WTC11 (cell line): ENCODE measurements around the gene OR2V1. TPM values are rescaled to one million over a fixed set of nuclear protein-coding genes. Genes with fewer than 3 reads are reported as not detected.

Source experiments
- ATAC-seq: fragments of 200-7000 bp; cut with Tn5 transposase; 2 replicates; pipeline ENCODE4 v1.10.0; 2021; ENCODE audit warnings: mild to moderate bottlenecking, moderate library complexity
- CTCF ChIA-PET: fragments of 300-600 bp; sonication (Branson Sonifier 250); formaldehyde crosslinking; loops from one replicate; lab custom pipeline; 2021; ENCODE audit warnings: antibody characterized with exemption; lab: Charles Lee
- POLR2A ChIA-PET: fragments of 350-600 bp; sonication (Branson Sonifier 250); formaldehyde crosslinking; loops from one replicate; lab custom pipeline; 2021; ENCODE audit warnings: antibody characterized with exemption; lab: Charles Lee
- DNase-seq: peaks from one replicate; pipeline ENCODE4 v3.0.0; 2021; ENCODE audit warnings: low spot score
- H3K27ac Mint-ChIP-seq: 2 replicates; pipeline ENCODE4 v1.8.0; 2021; ENCODE audit warnings: mixed read lengths
- H3K27me3 Mint-ChIP-seq: 2 replicates; pipeline ENCODE4 v1.8.0; 2021; ENCODE audit warnings: low read depth, mild to moderate bottlenecking, moderate library complexity, mixed read lengths
- H3K36me3 Mint-ChIP-seq: 2 replicates; pipeline ENCODE4 v1.8.0; 2021; ENCODE audit warnings: mixed read lengths
- H3K4me1 Mint-ChIP-seq: 2 replicates; pipeline ENCODE4 v1.8.0; 2022; ENCODE audit warnings: mixed read lengths
- H3K4me3 Mint-ChIP-seq: 2 replicates; pipeline ENCODE4 v1.8.0; 2021; ENCODE audit warnings: mild to moderate bottlenecking, moderate library complexity, mixed read lengths
- H3K9me3 Mint-ChIP-seq: 2 replicates; pipeline ENCODE4 v1.8.0; 2021; ENCODE audit warnings: mixed read lengths
- ATF1 ChIP-seq: sonication (generic); formaldehyde crosslinking; IDR thresholded peaks from 2 replicates; pipeline ENCODE4 v1.8.1; 2023; ENCODE audit warnings: mild to moderate bottlenecking, moderate library complexity, missing genetic modification reagents
- ESRRA ChIP-seq: sonication (generic); formaldehyde crosslinking; IDR thresholded peaks from 2 replicates; pipeline ENCODE4 v1.8.1; 2022; ENCODE audit warnings: mild to moderate bottlenecking, missing genetic modification reagents, borderline replicate concordance
- ETV6 ChIP-seq: sonication (generic); formaldehyde crosslinking; IDR thresholded peaks from 2 replicates; pipeline ENCODE4 v1.8.1; 2022; ENCODE audit warnings: mild to moderate bottlenecking, missing genetic modification reagents
- FOXK1 ChIP-seq: sonication (generic); formaldehyde crosslinking; IDR thresholded peaks from 2 replicates; pipeline ENCODE4 v1.8.0; 2022; ENCODE audit warnings: mild to moderate bottlenecking, moderate library complexity, missing genetic modification reagents
- FOXP1 ChIP-seq: sonication (generic); formaldehyde crosslinking; IDR thresholded peaks from 2 replicates; pipeline ENCODE4 v1.8.0; 2022; ENCODE audit warnings: missing genetic modification reagents, mild to moderate bottlenecking, moderate library complexity, borderline replicate concordance
- JAZF1 ChIP-seq: fragments of 250-450 bp; sonication (Bioruptor Pico); IDR thresholded peaks from 2 replicates; pipeline ENCODE4 v1.9.0; 2021; ENCODE audit warnings: moderate library complexity, mild to moderate bottlenecking, inconsistent platforms
- NR3C1 ChIP-seq: sonication (generic); formaldehyde crosslinking; conservative IDR thresholded peaks from 2 replicates; pipeline ENCODE4 v1.8.1; 2023; ENCODE audit warnings: low read depth, mild to moderate bottlenecking, missing genetic modification reagents
- SMAD4 ChIP-seq: sonication (generic); formaldehyde crosslinking; IDR thresholded peaks from 2 replicates; pipeline ENCODE4 v1.8.0; 2022; ENCODE audit warnings: mild to moderate bottlenecking, missing genetic modification reagents
- SOX15 ChIP-seq: fragments of 250-450 bp; sonication (Bioruptor Pico); IDR thresholded peaks from 2 replicates; pipeline ENCODE4 v1.9.0; 2021; ENCODE audit warnings: mild to moderate bottlenecking
- SP1 ChIP-seq: sonication (generic); formaldehyde crosslinking; conservative IDR thresholded peaks from 2 replicates; pipeline ENCODE4 v1.8.1; 2022; ENCODE audit warnings: missing genetic modification reagents
- TCF7 ChIP-seq: sonication (generic); formaldehyde crosslinking; IDR thresholded peaks from 2 replicates; pipeline ENCODE4 v1.8.0; 2022; ENCODE audit warnings: mild to moderate bottlenecking, low read depth, missing genetic modification reagents, moderate library complexity
- TEAD1 ChIP-seq: sonication (generic); formaldehyde crosslinking; IDR thresholded peaks from 2 replicates; pipeline ENCODE4 v1.8.0; 2022; ENCODE audit warnings: mild to moderate bottlenecking, missing genetic modification reagents
- ZBTB21 ChIP-seq: sonication (generic); formaldehyde crosslinking; IDR thresholded peaks from 2 replicates; pipeline ENCODE4 v1.8.1; 2023; ENCODE audit warnings: mild to moderate bottlenecking, missing genetic modification reagents, borderline replicate concordance
- ZNF423 ChIP-seq: fragments of 250-450 bp; sonication (Bioruptor Pico); IDR thresholded peaks from 2 replicates; pipeline ENCODE4 v2.1.2; 2022; ENCODE audit warnings: mild to moderate bottlenecking, moderate library complexity
- ZNF671 ChIP-seq: fragments of 250-450 bp; sonication (Bioruptor Pico); IDR thresholded peaks from 2 replicates; pipeline ENCODE4 v1.8.0; 2021; ENCODE audit warnings: mild to moderate bottlenecking
- total RNA-seq: library from RNA; stranded (reverse); gene quantifications from 3 replicates; pipeline ENCODE4 v1.2.3, GENCODE V29; 2021
- TF ChIP-seq, protein P1 (sequence below): sonication (generic); formaldehyde crosslinking; IDR thresholded peaks from 2 replicates; pipeline ENCODE4 v1.8.1; 2023; ENCODE audit warnings: mild to moderate bottlenecking, missing genetic modification reagents, borderline replicate concordance
- TF ChIP-seq, protein P2 (sequence below): sonication (generic); formaldehyde crosslinking; IDR thresholded peaks from 2 replicates; pipeline ENCODE4 v1.8.0; 2022; ENCODE audit warnings: mild to moderate bottlenecking, missing genetic modification reagents
- TF ChIP-seq, protein P3 (sequence below): sonication (generic); formaldehyde crosslinking; IDR thresholded peaks from 2 replicates; pipeline ENCODE4 v1.8.0; 2022; ENCODE audit warnings: mild to moderate bottlenecking, missing genetic modification reagents
- TF ChIP-seq, protein P4 (sequence below): sonication (generic); formaldehyde crosslinking; IDR thresholded peaks from 2 replicates; pipeline ENCODE4 v1.8.1; 2023; ENCODE audit warnings: mild to moderate bottlenecking, moderate library complexity, missing genetic modification reagents
- TF ChIP-seq, protein P5 (sequence below): fragments of 250-450 bp; sonication (Bioruptor Pico); IDR thresholded peaks from 2 replicates; pipeline ENCODE4 v2.1.2; 2022; ENCODE audit warnings: mild to moderate bottlenecking, moderate library complexity
- TF ChIP-seq, protein P6 (sequence below): sonication (generic); formaldehyde crosslinking; IDR thresholded peaks from 2 replicates; pipeline ENCODE4 v1.8.1; 2022; ENCODE audit warnings: mild to moderate bottlenecking, missing genetic modification reagents, moderate library complexity, borderline replicate concordance

Gene OR2V1
- total RNA-seq, 1 experiment from 2014 or later: not detected

DNA sequence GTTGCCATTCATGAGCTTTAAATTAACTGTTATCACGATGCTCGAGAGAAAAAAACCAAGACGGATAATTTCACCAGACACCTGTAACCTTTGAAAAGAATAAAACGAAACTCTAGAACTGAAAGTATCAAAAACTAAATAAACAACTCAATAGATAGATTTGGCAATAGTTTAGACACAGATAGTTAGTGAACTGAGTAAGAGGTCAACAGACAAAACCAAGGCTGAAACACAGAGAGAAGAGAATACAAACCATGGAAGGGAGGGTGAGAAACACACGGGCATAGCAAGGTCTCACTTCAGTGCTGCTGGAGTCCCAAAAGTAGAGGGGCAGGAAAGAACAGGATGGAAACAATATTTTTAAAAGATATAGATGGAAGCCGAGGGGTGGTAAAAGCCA is 3.3 kb upstream of the OR2V1 start (continued):
- TF ChIP-seq, protein P1, sequence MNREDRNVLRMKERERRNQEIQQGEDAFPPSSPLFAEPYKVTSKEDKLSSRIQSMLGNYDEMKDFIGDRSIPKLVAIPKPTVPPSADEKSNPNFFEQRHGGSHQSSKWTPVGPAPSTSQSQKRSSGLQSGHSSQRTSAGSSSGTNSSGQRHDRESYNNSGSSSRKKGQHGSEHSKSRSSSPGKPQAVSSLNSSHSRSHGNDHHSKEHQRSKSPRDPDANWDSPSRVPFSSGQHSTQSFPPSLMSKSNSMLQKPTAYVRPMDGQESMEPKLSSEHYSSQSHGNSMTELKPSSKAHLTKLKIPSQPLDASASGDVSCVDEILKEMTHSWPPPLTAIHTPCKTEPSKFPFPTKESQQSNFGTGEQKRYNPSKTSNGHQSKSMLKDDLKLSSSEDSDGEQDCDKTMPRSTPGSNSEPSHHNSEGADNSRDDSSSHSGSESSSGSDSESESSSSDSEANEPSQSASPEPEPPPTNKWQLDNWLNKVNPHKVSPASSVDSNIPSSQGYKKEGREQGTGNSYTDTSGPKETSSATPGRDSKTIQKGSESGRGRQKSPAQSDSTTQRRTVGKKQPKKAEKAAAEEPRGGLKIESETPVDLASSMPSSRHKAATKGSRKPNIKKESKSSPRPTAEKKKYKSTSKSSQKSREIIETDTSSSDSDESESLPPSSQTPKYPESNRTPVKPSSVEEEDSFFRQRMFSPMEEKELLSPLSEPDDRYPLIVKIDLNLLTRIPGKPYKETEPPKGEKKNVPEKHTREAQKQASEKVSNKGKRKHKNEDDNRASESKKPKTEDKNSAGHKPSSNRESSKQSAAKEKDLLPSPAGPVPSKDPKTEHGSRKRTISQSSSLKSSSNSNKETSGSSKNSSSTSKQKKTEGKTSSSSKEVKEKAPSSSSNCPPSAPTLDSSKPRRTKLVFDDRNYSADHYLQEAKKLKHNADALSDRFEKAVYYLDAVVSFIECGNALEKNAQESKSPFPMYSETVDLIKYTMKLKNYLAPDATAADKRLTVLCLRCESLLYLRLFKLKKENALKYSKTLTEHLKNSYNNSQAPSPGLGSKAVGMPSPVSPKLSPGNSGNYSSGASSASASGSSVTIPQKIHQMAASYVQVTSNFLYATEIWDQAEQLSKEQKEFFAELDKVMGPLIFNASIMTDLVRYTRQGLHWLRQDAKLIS (CRISPR knock-in tag): no peak
- TF ChIP-seq ATF1 (CRISPR knock-in tag) (no peak), ZNF671 (no peak), SMAD4 (no peak), FOXK1 (CRISPR knock-in tag) (no peak), ZNF423 (CRISPR knock-in tag) (no peak), SP1 (CRISPR knock-in tag) (no peak)
- TF ChIP-seq, protein P2, sequence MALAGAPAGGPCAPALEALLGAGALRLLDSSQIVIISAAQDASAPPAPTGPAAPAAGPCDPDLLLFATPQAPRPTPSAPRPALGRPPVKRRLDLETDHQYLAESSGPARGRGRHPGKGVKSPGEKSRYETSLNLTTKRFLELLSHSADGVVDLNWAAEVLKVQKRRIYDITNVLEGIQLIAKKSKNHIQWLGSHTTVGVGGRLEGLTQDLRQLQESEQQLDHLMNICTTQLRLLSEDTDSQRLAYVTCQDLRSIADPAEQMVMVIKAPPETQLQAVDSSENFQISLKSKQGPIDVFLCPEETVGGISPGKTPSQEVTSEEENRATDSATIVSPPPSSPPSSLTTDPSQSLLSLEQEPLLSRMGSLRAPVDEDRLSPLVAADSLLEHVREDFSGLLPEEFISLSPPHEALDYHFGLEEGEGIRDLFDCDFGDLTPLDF (CRISPR knock-in tag): no peak
- TF ChIP-seq, all 79 proteins: peak for 0

DNA sequence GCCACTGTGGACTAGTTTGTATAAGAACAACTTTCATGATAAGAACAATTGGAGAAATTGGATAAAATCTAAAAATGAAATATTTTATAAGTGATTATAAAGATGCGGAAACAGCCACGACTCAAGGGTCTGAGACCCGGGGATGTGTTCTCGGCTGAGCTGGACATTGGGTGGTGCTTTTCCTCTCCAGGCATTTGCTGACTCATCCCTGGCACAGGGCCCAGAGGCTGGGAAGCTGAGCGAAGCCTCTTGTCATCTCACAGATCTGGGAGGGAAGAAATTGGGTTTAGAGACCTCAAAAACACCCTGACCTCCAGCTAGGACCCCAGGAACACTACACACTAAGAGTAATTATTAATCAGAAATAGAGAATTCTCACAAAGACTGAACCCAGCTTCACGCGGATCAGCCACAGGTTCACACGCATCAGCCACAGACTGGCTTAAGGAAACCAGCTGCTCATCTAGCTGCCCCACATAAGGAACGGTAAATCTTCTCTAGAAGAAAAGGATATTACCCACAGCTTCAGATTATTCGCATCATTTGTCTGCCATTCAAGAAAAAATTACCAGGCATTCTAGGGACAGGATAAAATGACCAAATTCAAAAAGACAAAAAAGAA is 2.8 kb upstream of the OR2V1 start:
- POLR2A ChIA-PET: no interaction called here
- TF ChIP-seq, protein P3, sequence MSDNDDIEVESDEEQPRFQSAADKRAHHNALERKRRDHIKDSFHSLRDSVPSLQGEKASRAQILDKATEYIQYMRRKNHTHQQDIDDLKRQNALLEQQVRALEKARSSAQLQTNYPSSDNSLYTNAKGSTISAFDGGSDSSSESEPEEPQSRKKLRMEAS (CRISPR knock-in tag): no peak
- TF ChIP-seq TCF7: no peak
- no peak for TF ChIP-seq ATF1 (CRISPR knock-in tag)
- TF ChIP-seq ZBTB21 (CRISPR knock-in tag): no peak
- TF ChIP-seq FOXP1 (CRISPR knock-in tag): no peak
- TF ChIP-seq SOX15 (CRISPR knock-in tag): no peak
- TF ChIP-seq, protein P4, sequence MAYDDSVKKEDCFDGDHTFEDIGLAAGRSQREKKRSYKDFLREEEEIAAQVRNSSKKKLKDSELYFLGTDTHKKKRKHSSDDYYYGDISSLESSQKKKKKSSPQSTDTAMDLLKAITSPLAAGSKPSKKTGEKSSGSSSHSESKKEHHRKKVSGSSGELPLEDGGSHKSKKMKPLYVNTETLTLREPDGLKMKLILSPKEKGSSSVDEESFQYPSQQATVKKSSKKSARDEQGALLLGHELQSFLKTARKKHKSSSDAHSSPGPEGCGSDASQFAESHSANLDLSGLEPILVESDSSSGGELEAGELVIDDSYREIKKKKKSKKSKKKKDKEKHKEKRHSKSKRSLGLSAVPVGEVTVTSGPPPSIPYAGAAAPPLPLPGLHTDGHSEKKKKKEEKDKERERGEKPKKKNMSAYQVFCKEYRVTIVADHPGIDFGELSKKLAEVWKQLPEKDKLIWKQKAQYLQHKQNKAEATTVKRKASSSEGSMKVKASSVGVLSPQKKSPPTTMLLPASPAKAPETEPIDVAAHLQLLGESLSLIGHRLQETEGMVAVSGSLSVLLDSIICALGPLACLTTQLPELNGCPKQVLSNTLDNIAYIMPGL: no peak
- no peak for TF ChIP-seq ETV6 (CRISPR knock-in tag)
- TF ChIP-seq, protein P2 (CRISPR knock-in tag): no peak
- TF ChIP-seq ESRRA (CRISPR knock-in tag): no peak
- no peak for TF ChIP-seq NR3C1 (CRISPR knock-in tag)
- TF ChIP-seq TEAD1 (CRISPR knock-in tag): no peak
- TF ChIP-seq, protein P5, sequence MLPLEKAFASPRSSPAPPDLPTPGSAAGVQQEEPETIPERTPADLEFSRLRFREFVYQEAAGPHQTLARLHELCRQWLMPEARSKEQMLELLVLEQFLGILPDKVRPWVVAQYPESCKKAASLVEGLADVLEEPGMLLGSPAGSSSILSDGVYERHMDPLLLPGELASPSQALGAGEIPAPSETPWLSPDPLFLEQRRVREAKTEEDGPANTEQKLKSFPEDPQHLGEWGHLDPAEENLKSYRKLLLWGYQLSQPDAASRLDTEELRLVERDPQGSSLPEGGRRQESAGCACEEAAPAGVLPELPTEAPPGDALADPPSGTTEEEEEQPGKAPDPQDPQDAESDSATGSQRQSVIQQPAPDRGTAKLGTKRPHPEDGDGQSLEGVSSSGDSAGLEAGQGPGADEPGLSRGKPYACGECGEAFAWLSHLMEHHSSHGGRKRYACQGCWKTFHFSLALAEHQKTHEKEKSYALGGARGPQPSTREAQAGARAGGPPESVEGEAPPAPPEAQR: no peak
- TF ChIP-seq, protein P6, sequence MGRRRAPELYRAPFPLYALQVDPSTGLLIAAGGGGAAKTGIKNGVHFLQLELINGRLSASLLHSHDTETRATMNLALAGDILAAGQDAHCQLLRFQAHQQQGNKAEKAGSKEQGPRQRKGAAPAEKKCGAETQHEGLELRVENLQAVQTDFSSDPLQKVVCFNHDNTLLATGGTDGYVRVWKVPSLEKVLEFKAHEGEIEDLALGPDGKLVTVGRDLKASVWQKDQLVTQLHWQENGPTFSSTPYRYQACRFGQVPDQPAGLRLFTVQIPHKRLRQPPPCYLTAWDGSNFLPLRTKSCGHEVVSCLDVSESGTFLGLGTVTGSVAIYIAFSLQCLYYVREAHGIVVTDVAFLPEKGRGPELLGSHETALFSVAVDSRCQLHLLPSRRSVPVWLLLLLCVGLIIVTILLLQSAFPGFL: no peak
- no peak for TF ChIP-seq JAZF1 (CRISPR knock-in tag)
- H3K4me3 Mint-ChIP-seq: no peak overlapping the region
- H3K27ac Mint-ChIP-seq: no peak overlapping the region
- CTCF ChIA-PET: interaction anchor here (0.8 kb wide), 1 partner anchor 515 kb away, joined by 3 read pairs; no protein-coding TSS in a partner anchor
- DNase-seq (no peak), ATAC-seq (no peak)
- peaks cover 3% of the 10 kb centered on the region; the same call in 1 of the 2 replicates for H3K9me3 Mint-ChIP-seq
- no peaks in the 10 kb centered on the region for H3K36me3 Mint-ChIP-seq
- no peaks in the 10 kb centered on the region for H3K4me1 Mint-ChIP-seq
- H3K27me3 Mint-ChIP-seq: peaks cover 7% of the 10 kb centered on the region; the same call in 1 of the 2 replicates
